IPS-18c (cell line): Measurements from ENCODE around the gene HSDL1.

Experiments used
- H3K4me3 ChIP-seq: 2 replicates; pipeline ENCODE4 v1.7.0; 2013; ENCODE audit warnings: low read depth, mild to moderate bottlenecking, low read length, moderate library complexity; ENCODE audit not compliant: insufficient read depth
- H3K9me3 ChIP-seq: one replicate; pipeline ENCODE4 v1.6.1; 2013; ENCODE audit warnings: mild to moderate bottlenecking, low read length, moderate library complexity; ENCODE audit not compliant: control insufficient read depth, insufficient read depth

Gene HSDL1

DNA sequence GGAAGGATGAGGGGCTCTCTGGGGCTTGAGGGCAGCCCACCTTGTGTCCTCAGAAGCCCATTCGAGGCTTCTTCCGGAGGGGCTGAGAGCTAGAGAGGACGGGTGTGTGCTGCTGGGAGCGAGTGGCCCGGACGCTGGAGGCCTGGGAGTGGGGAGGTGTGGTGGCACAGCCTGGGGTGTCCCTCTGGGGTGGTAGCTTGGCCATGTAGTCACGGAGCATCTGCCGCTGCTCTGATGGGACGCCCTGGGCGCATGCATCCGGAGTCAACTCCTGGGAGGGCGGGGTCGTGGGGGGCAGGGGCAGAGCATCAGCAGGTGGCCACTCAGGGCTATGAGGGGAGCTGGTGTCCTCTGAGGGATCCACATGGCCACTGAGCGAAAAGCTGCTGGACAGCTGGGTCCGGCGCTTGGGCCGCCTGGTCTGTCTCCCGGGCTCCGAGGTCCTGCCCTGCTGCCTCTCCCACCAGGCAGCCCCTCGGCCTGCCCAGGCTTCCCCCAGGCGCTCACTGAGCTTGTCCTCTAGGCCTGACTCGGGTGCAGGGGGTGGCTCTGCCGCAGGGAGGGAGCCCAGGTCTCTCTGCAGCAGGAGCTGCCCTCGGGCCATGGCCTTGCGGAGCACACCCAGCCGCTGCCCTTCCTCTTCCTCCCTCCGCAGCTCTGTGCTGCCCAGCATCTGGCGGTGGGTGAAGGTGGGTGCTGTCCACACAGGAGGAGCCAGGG lies 34.1 kb upstream of the HSDL1 start:
- Histone ChIP-seq H3K9me3 (no peaks in the 10 kb centered on the region), H3K4me3 (no peak overlapping the region)

- Histone ChIP-seq H3K9me3 (no peaks in the 10 kb centered on the region), H3K4me3 (no peak overlapping the region)
Observed at GRCh38 chr16:84178146-84178765, 33.3 kb upstream of the HSDL1 start.

GRCh38 chr16:84177741-84178073 lies 32.7 kb upstream of the HSDL1 start:
- no peak overlapping the region for H3K4me3 ChIP-seq
- no peaks in the 10 kb centered on the region for H3K9me3 ChIP-seq

- H3K4me3 ChIP-seq = no peak overlapping the region
- no peaks in the 10 kb centered on the region for H3K9me3 ChIP-seq
Observed at GRCh38 chr16:84176192-84177053, 31.4 kb upstream of the HSDL1 start.

- Histone ChIP-seq H3K4me3 (no peak overlapping the region), H3K9me3 (no peaks in the 10 kb centered on the region)
Observed at GRCh38 chr16:84175350-84176081, 30.5 kb upstream of the HSDL1 start.

- H3K9me3 ChIP-seq = no peaks in the 10 kb centered on the region
Observed at GRCh38 chr16:84174396-84174795, 29.4 kb upstream of the HSDL1 start.

DNA sequence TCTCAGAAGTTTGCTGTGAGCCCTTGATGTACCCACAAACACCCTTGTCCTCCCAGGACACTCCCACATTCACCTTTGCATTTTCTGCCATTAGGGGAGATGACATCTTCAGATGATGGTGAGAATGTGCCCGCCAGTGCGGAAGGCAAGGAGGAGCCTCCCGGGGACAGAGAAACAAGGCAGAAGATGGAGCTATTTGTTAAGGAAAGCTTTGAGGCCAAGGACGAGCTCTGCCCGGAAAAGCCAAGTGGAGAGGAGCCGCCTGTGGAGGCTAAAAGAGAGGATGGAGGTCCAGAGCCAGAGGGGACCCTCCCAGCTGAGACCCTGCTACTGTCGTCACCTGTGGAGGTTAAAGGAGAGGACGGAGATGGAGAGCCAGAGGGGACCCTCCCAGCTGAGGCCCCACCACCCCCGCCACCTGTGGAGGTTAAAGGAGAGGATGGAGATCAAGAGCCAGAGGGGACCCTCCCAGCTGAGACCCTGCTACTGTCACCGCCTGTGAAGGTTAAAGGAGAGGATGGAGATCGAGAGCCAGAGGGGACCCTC lies 24.9 kb upstream of the HSDL1 start:
- H3K9me3 ChIP-seq = no peaks in the 10 kb centered on the region
- H3K4me3 ChIP-seq = no peak overlapping the region

More at GRCh38 chr16:84174396-84174795, 29.4 kb upstream of the HSDL1 start:
- no peak overlapping the region for H3K4me3 ChIP-seq

DNA sequence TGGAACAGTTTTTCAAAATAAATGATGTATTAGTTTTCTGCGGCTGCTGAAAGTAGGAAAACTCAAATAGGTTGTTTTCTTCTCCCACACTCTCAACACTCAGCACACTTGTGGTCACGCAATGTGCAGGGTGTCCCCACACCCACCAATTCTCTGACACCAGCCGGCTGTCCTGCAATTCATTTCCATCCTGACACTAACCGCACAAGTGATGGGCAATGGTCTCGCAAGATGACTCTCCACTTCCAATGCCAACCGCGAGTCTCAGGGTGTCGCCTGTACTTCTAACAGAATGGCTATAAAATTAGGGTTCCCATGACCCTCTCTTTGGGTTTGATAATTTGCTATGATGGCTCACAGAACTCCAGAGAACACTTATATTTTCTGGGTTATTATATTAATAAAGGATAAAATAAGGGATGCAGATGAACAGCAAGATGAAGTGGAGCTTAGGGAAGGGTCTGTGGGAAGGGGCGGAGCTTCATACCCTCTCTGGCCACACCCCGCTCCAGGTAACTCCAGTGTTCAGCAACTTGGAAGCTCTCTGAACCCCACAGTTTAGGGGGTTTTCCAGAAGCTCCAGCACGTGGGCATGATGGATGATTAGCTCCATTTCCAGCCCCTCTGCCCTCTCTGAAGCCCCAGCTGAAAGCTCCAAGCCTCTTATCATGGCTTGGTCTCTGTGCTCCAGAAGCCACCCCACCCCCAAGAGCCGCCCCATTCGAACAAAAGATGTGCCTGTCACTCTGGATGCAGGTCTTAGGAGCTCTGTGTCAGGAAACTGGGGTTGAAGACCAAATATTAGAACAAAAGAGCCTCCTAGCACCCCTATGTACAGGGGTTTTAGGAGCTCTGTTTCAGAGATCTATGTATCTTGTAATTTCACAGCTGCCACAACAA lies 22.1 kb upstream of the HSDL1 start:
- Histone ChIP-seq H3K4me3 (no peak overlapping the region), H3K9me3 (no peaks in the 10 kb centered on the region)

- H3K4me3 ChIP-seq = no peak overlapping the region
- H3K9me3 ChIP-seq = no peaks in the 10 kb centered on the region
Observed at GRCh38 chr16:84165746-84166145, 20.8 kb upstream of the HSDL1 start.

- H3K4me3 ChIP-seq = no peak overlapping the region
- no peaks in the 10 kb centered on the region for H3K9me3 ChIP-seq
Observed at GRCh38 chr16:84161801-84162200, 16.8 kb upstream of the HSDL1 start.

GRCh38 chr16:84161037-84161436 lies 16.1 kb upstream of the HSDL1 start:
- H3K4me3 ChIP-seq = no peak overlapping the region
- H3K9me3 ChIP-seq = no peaks in the 10 kb centered on the region

DNA sequence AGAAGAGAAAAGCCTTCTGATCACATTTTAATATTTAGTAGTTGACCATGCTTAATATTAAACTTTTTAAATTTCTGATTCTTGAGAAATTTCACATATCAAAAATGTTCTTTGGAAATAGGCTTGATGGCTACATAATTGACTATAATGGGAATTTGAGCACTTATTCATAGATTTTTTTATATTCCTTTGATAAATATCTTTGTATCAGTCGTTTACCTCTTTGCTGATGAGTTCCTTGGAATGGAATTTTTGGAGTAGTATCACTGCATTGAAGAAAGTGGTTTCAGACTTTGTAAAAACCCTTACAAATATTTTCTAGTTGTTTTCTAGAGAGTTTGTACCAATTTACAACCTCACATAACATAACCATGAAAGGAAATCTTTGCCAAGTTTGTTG lies 14.8 kb upstream of the HSDL1 start:
- Histone ChIP-seq H3K9me3 (no peaks in the 10 kb centered on the region), H3K4me3 (no peak overlapping the region)

GRCh38 chr16:84159007-84159406 lies 14.0 kb upstream of the HSDL1 start:
- H3K9me3 ChIP-seq = no peaks in the 10 kb centered on the region
- H3K4me3 ChIP-seq = no peak overlapping the region

- Histone ChIP-seq H3K9me3 (no peaks in the 10 kb centered on the region), H3K4me3 (no peak overlapping the region)
Observed at GRCh38 chr16:84156342-84156784, 11.4 kb upstream of the HSDL1 start.

DNA sequence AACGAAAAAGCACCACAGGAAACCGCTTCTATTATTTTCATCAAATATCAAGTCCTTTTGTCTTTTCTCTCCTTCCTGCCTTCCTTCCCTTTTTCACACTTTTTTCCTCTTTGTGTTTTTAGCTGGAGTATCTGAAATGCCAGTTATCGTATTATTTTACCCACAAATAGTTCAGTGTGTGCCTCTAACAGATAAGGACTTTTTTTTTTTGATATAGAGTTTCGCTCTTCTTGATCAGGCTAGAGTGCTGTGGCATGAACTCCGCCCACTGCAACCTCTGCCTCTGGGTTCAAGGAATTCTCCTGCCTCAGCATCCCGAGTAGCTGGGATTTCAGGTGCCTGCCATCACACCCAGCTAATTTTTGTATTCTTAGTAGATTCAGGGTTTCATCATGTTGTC lies 10.8 kb upstream of the HSDL1 start:
- Histone ChIP-seq H3K9me3 (no peaks in the 10 kb centered on the region), H3K4me3 (no peak overlapping the region)

- no peaks in the 10 kb centered on the region for H3K9me3 ChIP-seq
- H3K4me3 ChIP-seq = no peak overlapping the region
Observed at GRCh38 chr16:84155226-84155625, 10.2 kb upstream of the HSDL1 start.
